ENCODE measurements around the gene PKP1. TPM values are rescaled to one million over a fixed set of nuclear protein-coding genes. Genes with fewer than 3 reads are reported as not detected.

Gene PKP1
- total and polyA plus RNA-seq, 2 of the 4 experiments (the other 2 are of a cell fraction) = 0.18 to 0.36 TPM

DNA sequence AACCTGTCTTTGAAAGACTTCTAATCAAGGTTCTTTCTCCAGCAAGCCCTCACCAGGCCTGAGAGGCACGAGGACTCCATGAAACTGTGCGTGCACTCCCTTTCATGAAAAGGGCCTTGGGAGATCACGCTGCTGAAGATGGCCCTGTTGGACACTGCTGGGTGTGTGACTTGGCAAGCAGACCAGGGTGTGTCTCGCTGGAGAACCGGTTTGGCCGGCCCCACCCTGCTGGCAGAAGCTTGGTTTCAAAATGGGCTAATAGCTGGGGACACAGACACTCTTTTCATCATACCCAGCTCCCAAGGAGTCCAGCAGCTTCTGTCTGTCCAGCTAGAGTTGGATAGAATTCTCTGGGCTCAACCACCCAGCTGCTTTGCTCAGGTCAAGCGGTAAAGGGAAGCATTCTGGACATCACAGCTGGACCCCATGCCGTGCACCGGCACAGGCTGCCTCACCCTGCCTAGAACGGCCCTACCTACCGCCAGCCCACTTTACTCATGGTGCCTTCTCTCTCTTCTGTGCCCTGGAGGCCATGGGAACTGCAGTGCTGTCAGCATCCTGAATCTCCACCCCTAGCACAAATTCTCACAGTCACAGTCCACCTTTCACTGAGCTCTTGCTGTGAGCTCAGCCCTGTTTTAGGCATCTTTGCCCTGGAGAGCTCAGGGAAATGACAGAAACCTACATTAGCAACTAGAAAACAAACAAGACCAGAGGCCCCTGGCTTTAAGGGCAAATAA, 24.6 kb downstream of the PKP1 start:
- Histone ChIP-seq H3K9me3 (ENCODE audit: control insufficient read depth, insufficient read depth, low read length) (no peaks in the 10 kb centered on the region), H3K4ac (ENCODE audit: low read depth, low read length) (no peak overlapping the region), H3K4me2 (ENCODE audit: low read depth, low read length) (no peak overlapping the region), H3K36me3 (ENCODE audit: control insufficient read depth, insufficient read depth, low read length) (no peaks in the 10 kb centered on the region), H3K14ac (replicated peaks; ENCODE audit: low read depth, low read length) (no peak overlapping the region), H3K4me1 (ENCODE audit: control insufficient read depth, insufficient read depth, low read length) (no peaks in the 10 kb centered on the region), H3K4me3 (ENCODE audit: insufficient read depth, low read depth, low read length) (no peak overlapping the region), H3K79me1 (ENCODE audit: low read depth in 1 of 2, low read length in 2 of 2) (no peaks in the 10 kb centered on the region), H3K18ac (ENCODE audit: low read depth, low read length) (no peak overlapping the region), H4K5ac (ENCODE audit: low read depth, low read length) (no peak overlapping the region), H4K91ac (ENCODE audit: insufficient read depth, low read depth, low read length) (no peak overlapping the region), H2AK5ac (ENCODE audit: low read depth, low read length) (no peak overlapping the region), H2AK9ac (replicated peaks; ENCODE audit: low read depth, low read length, poor library complexity) (no peak overlapping the region), H2BK15ac (ENCODE audit: low read depth, low read length) (no peak overlapping the region), H4K8ac (ENCODE audit: low read depth in 2 of 2, low read length in 2 of 2) (no peak overlapping the region), H2AFZ (replicated peaks; ENCODE audit: low read length, poor library complexity) (no peak overlapping the region), H3K9me1 (ENCODE audit: insufficient read depth, low read length) (no peaks in the 10 kb centered on the region), H3K9ac (ENCODE audit: low read depth, low read length) (no peak overlapping the region), H2BK5ac (ENCODE audit: low read depth, low read length, poor library complexity, severe bottlenecking) (no peak overlapping the region), H2BK120ac (ENCODE audit: low read depth, low read length) (no peak overlapping the region), H3K27me3 (ENCODE audit: control insufficient read depth, insufficient read depth, low read length) (peaks cover 88% of the 10 kb centered on the region), H3K27ac (ENCODE audit: insufficient read depth, low read length) (no peak overlapping the region), H4K20me1 (ENCODE audit: insufficient read depth, low read length) (no peaks in the 10 kb centered on the region), H3K23ac (ENCODE audit: low read depth, low read length) (no peak overlapping the region), H2BK20ac (ENCODE audit: low read depth, low read length) (no peak overlapping the region), H3K56ac (ENCODE audit: extremely low read depth, insufficient read depth, low read length) (no peak overlapping the region)
- in situ Hi-C loops (cut with MboI; ENCODE audit: low sequenced_read_pairs) (no loop called here), intact Hi-C loops (cut with micrococcal nuclease) (no loop called here), dilution Hi-C loops (cut with HindIII; ENCODE audit: low sequenced_read_pairs, unreplicated experiment) (no loop called here)
- BruUV-seq (replicated peaks) = no TSS peak
- ATAC-seq (ENCODE audit: low read depth) = no peak
- WGBS, 2 experiments (ENCODE audit: extremely low coverage in 2 of 2, insufficient read length in 1 of 2) = 86% methylated on average over 7 of the region's 11 CpGs; no CpG with 5 or more reads in 1 of the 2 experiments
- ChIA-PET POLR2A (ENCODE audit: unreplicated experiment) (no interaction called here), CTCF (no interaction called here)
- TF ChIP-seq RFX5 (IDR thresholded peaks at IDR 0.05; ENCODE audit: low read depth, low read length) (no peak), MAFK (IDR thresholded peaks at IDR 0.05; ENCODE audit: low read depth, low read length) (no peak), MXI1 (IDR thresholded peaks at IDR 0.05; ENCODE audit: borderline replicate concordance, low read depth, low read length) (no peak), CEBPB (IDR thresholded peaks at IDR 0.05; ENCODE audit: low read depth, low read length) (no peak), RAD21 (IDR thresholded peaks at IDR 0.05; ENCODE audit: low read length) (no peak), NFE2L2 (IDR thresholded peaks at IDR 0.05; ENCODE audit: low read depth, low read length) (no peak), MAZ (IDR thresholded peaks at IDR 0.05; ENCODE audit: borderline replicate concordance, low read depth, low read length) (no peak), BHLHE40 (IDR thresholded peaks at IDR 0.05; ENCODE audit: low read depth, low read length) (no peak), CHD1 (IDR thresholded peaks at IDR 0.05; ENCODE audit: low read depth, low read length) (no peak), FOS (IDR thresholded peaks at IDR 0.05; ENCODE audit: low read depth, low read length) (no peak), POLR2A (IDR thresholded peaks at IDR 0.05; ENCODE audit: low read depth, low read length) (no peak), RCOR1 (IDR thresholded peaks at IDR 0.05; ENCODE audit: insufficient replicate concordance, low read length) (no peak), SMC3 (IDR thresholded peaks at IDR 0.05; ENCODE audit: low read depth, low read length) (no peak)
- TF ChIP-seq, protein P1, sequence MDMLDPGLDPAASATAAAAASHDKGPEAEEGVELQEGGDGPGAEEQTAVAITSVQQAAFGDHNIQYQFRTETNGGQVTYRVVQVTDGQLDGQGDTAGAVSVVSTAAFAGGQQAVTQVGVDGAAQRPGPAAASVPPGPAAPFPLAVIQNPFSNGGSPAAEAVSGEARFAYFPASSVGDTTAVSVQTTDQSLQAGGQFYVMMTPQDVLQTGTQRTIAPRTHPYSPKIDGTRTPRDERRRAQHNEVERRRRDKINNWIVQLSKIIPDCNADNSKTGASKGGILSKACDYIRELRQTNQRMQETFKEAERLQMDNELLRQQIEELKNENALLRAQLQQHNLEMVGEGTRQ (IDR thresholded peaks at IDR 0.05; ENCODE audit: low read depth, low read length) = no peak
- TF ChIP-seq, protein P2, sequence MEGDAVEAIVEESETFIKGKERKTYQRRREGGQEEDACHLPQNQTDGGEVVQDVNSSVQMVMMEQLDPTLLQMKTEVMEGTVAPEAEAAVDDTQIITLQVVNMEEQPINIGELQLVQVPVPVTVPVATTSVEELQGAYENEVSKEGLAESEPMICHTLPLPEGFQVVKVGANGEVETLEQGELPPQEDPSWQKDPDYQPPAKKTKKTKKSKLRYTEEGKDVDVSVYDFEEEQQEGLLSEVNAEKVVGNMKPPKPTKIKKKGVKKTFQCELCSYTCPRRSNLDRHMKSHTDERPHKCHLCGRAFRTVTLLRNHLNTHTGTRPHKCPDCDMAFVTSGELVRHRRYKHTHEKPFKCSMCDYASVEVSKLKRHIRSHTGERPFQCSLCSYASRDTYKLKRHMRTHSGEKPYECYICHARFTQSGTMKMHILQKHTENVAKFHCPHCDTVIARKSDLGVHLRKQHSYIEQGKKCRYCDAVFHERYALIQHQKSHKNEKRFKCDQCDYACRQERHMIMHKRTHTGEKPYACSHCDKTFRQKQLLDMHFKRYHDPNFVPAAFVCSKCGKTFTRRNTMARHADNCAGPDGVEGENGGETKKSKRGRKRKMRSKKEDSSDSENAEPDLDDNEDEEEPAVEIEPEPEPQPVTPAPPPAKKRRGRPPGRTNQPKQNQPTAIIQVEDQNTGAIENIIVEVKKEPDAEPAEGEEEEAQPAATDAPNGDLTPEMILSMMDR (conservative IDR thresholded peaks at IDR 0.05; ENCODE audit: low read depth, low read length) = no peak
- TF ChIP-seq, protein P3, sequence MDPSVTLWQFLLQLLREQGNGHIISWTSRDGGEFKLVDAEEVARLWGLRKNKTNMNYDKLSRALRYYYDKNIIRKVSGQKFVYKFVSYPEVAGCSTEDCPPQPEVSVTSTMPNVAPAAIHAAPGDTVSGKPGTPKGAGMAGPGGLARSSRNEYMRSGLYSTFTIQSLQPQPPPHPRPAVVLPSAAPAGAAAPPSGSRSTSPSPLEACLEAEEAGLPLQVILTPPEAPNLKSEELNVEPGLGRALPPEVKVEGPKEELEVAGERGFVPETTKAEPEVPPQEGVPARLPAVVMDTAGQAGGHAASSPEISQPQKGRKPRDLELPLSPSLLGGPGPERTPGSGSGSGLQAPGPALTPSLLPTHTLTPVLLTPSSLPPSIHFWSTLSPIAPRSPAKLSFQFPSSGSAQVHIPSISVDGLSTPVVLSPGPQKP (IDR thresholded peaks at IDR 0.05; ENCODE audit: borderline replicate concordance, low read depth, low read length) = no peak
- no peak for DNase-seq

Measured in IMR-90 (cell line).